Measurements from ENCODE around the gene SPEG.

The SPEG gene

DNA sequence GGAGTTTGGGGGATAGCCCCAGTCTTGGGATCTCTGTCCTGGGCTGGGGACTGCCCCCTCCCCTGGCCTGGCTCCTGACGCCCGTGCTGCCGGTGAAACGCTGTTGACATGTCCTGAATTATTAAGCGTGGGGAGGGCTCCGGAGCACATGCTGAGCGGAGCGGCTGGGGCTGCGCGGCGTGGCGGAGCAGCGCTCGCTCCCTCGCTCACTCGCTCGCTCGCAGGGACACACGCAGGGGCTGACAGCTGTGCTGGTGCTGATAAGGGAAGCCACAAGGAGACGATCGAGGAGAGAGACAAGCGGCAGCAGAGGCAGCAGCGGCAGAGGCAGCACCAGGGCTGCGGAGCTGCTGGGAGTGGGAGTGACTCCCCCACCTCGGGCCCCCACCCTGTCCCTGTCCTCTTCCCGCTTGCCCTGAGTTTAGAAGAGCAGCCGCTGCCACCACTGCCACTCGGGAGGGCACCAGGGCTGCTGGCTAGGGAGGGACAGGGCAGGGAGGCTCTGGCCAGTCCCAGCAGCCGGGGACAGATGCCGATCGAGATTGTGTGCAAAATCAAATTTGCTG, 79.6 kb downstream of the SPEG start, which contains the start of gene ASIC4:
Gene ASIC4 (plus strand): TSS at position 287 of the 566 bp plus-strand sequence. CDS start 243 bp downstream, at position 530.
- DNase-seq (ENCODE audit: low spot score), result peak; percentile 35

DNA sequence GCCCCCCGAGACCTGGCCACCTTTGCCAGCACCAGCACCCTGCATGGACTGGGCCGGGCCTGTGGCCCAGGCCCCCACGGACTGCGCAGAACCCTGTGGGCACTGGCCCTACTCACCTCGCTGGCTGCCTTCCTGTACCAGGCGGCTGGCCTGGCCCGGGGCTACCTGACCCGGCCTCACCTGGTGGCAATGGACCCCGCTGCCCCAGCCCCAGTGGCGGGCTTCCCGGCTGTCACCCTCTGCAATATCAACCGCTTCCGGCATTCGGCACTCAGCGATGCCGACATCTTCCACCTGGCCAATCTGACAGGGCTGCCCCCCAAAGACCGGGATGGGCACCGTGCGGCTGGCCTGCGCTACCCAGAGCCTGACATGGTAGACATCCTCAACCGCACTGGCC, 80.2 kb downstream of the SPEG start:
- no peak for DNase-seq (ENCODE audit: low spot score)

DNA sequence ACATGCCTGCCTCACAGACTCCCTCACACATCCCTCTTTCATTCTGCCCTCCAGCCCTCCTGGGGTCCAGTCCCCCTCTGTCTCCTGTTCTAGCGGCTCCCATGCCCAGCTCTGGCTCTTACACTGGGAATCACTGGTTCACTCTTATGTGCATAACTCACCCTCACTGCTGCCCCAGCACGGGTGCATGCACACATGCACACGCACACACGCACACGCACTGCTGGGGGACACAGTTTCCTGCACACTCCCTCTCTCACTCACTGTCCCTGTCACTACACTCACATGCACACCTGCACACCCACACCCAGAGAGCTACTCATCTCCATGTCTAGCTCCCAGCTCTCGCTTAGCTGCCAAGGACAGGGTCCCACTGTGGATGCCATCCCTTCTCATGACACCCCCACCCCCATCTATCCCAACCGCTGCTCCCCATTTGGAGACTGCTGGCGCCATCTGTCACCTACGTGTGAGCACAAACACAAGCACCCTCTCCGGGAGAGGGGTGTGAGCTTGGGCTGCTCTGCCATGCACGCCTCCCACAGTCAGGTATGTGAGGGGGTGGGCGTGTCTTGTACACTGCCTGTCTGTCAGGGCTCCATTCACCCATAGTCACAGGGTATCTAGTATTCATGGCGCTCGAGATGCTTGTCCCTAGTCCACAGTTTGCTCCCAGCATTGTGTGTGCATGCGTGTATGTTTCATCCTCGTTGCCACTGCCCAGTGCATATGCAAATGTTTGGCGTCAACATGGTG, 81.4 kb downstream of the SPEG start:
- DNase-seq (ENCODE audit: low spot score), result no peak

DNA sequence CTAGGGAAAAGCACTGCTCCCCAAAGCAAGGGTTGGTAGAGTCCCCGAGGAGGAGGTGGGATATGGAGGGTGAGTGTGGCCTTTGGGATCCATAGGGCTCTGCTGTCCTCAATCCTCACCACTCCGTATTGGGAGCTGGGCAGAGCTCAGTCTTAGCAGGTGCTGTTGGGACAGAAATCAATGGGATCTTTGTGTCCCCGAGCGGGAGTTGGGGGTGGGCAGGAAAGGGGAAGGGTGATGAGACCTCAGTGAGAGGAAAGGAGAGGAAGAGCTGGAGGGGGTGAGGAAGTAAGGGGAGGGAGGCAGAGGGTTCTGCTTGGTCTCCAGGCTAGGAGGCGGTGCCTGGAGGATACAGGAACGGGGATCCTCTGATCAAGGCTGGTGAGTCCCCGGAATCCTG, 82.2 kb downstream of the SPEG start:
- DNase-seq (ENCODE audit: low spot score), result no peak

DNA sequence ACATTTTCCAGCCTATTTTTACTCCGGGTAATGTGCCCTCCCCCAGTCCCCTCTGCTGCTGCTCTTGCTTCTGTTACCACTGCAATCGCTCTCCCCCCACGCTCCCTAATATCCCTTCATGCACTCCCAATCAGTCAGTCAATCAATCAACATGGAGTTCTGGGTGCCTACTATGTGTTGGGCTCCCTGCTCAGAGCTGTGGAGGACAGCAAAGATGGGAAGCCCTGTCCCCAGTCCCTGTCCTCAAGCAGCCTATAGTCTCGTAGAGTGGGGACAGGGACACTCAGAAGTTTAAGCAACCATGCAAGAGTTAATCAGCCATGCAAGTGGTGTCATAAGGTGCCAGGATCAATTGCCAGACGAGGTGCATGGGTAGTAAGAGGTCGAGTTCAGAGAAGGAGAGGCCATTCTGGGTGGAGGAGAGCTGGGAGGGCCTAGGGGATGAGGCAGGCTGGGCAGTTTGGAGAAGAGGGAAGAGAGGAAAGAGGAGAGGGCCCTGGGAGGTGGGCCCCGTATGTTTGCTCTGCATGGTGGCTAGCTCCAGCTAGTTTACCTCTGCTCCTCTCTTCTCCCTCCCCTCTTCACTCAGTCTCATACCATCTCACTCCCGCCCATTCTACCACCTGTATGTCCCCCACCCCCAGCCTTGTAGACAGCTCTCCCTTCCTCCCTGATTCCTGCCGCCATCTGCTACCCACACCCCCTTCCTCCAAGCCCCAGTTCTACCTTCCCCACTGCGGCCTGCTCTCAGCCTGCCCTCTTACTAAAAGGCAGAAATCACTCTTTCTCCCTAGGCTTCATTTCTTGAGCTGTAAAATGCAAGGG, 83.5 kb downstream of the SPEG start:
- no peak for DNase-seq (ENCODE audit: low spot score)

DNA sequence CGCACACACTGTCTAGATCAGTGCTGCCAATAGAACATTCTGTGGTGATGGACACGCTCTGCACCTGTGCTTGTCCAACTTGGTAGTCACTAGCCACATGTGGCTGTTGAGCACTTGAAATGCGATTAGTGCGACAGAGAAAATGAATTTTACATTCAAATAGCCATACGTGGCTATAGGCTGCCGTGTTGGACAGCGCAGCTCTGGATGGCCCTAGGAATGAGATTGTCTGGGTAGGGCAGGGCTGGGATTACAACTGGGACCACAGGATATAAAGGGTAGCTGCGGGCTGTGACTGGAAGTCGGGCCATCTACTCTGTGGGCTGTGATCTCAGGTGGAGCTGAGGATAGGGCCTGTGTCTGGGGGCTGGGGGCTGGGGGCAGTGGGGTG, 84.9 kb downstream of the SPEG start:
- DNase-seq (ENCODE audit: low spot score), result no peak

DNA sequence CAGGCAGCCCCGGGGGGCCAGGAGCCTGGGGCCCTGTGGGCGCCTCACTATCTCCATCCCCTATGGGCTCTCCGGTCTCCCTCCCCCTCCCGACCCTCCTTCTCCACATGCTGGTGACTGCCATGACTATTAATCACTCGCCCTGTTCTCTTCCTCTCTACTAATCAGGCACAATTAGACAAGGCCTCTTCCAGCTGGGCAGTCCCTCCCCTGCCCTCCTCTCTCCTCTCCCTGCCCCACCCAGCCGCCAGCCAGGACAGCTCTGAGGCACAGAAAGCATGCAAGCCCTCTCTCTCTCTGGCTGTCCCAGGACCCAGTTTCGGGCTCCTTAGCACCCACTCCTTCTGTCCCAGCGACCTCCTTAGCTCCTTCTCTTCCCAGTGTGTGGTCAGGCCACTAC, 85.4 kb downstream of the SPEG start:
- no peak for DNase-seq (ENCODE audit: low spot score)

DNA sequence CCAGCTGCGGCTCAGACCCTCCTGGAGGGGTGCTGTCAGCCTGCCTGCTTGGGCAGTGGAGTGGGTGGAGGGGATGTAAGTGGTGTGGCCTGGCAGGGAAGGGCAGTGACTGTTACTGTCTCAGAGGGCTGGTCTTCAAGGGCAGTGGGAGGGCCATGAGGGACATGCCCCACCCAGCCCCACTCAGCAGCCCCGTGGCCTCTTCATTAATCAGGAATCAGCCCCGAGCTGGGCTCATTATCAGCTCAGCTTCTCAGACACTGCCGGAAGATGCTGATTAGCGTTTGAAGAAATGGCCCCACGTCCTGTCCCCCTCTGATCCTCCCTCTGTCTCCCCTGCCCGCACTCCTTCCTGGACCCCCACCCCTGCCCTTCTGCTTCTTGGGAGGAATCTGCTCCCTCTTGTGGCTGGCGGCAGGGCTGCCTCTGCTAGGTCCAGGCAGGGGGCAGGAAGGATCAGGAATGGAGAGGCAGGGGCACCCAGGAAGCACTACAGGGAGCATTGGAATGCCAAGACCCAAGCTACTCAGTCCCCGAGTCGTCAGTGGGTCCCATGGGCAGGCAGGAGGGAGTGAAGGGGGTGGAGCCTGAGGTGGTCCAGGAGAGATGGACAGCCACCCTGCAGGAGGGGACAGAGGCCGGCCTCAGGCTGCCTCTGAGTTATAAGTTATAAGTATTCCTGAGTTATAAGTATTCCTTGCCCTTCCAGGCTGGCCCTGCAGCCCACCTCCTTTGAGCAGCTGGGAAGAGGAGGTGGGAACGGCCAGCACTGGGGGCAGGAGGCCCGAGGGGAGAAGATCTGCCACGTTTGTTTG, 86.6 kb downstream of the SPEG start:
- peak; percentile 82 for DNase-seq (ENCODE audit: low spot score)

DNA sequence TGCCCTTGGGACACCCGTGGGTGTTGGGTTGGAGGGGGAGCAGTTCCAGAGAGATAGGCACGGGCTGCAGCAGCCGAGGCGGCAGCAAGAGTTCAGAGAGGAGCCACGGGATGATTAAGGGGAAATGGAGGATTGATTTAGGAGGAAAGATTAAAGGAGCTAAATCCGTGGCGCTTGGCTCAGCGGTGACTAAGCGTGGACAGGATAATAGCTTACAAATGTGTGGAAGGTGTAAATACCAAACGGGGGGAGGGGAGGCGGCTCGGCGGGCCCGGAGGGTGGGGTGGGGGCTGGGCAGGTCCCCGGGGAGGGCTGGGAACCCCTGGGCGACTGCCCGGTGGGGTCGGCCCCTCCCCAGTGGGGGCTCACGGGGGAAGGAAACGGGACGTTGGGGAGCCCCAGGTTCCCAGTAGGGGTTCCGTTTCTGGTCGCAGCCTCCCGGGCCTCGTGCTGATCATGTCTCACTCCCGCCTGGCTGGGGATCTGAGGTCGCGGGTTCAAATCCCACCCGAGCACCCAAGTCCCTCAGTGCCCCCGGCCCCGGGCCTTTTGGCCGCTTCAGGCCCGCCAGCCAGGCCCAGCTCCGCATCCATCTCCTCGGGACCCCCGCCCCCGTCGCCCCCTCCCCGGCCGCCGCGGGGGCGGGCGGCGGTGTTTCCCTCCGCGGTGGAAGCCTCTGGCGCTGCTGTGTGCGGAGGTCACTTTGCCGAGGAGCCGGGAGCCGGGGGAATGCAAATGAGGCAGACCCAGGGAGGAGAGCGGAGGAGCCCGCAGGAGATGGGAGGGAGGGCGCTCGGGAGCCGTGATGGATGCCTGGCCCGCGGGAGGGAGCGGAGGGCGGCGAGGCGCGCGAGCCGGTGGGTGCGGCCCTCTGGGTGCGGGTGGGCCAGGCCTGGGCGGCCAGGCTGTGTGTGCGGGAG, 87.7 kb downstream of the SPEG start:
- DNase-seq (ENCODE audit: low spot score), result peak; percentile 82

DNA sequence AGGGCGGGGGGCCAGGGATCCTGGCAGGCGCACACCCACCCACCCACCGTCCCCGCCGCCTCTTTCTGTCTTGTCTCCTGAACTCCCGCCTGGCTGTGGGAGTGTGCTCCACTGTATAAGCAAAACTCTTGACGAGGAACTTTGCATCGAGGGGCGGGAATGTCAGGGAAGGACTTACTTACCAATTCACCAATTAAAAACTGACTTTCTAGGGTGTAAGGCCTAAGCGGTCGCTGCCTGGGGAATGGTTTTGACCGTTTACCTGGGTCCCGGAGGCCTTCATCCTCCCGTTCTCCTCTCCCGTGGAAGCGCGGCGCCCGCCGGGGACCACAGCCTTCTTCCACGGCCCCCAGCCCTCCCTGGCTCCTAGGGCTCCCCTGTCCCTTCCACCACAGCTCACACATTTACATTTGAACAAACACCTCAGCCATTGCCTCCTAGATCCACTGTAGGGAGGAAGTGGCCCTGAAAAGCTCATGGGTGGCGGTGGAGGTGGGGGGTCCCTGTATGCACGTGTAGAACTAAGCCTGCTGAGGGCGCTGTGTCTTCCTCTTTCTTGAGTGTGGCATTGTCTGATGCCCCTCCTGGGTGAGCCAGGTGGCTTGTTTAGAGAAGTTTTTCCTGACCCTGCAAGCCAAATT, 88.5 kb downstream of the SPEG start:
- DNase-seq (ENCODE audit: low spot score), result no peak

DNA sequence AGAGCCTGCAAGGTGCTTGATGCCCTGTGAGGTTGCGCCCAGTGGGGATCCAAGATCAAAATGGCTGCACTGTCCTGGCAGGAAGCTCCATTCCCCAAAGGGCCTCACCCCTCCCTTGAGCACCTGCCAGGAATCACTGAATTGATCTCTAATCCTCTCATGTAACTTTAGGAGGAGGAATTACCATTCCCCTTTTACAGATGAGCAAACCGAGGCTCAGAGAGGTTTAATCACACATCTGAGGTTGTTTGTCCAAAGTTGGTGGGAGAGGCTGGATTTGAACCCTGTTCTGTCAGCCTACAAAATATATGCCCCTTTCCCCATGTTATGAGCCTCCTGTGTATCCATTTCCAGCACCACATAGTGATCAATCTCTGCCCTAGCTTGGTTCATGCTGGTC, 90.2 kb downstream of the SPEG start:
- no peak for DNase-seq (ENCODE audit: low spot score)

DNA sequence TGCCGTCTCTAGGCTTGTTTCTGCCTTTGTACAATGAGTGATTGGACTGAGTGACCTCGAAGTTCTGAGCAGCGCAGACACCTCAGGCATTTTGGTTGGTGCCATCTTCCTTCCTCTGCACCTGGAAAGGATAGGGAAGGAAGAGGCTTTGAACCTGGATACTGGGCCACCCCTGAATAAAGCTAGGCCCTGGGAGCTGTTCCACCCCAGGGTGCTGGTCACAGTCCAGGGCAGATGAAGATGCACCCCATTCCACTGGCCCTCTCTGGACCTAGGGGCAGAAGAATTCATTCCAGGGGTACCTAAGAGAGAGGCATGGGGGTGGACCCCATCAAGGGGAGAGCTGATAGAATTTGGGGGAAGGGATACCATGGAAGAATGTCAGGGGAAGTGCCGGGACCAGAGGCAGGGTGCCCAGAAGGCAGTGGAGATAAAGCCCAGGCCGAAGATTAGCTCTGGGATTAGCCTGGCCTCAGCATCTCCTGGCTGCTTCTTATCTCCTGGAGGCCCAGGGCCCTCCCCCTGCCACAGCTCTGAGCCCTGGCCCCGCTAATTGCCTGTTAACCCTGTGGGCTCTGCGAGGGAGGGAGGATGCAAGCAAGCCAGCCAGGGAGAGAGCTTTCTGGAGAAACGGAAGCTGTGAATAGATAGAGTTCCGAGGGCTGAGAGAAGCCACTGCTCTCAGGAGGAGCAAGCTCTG, 91.0 kb downstream of the SPEG start:
- DNase-seq (ENCODE audit: low spot score), result no peak

DNA sequence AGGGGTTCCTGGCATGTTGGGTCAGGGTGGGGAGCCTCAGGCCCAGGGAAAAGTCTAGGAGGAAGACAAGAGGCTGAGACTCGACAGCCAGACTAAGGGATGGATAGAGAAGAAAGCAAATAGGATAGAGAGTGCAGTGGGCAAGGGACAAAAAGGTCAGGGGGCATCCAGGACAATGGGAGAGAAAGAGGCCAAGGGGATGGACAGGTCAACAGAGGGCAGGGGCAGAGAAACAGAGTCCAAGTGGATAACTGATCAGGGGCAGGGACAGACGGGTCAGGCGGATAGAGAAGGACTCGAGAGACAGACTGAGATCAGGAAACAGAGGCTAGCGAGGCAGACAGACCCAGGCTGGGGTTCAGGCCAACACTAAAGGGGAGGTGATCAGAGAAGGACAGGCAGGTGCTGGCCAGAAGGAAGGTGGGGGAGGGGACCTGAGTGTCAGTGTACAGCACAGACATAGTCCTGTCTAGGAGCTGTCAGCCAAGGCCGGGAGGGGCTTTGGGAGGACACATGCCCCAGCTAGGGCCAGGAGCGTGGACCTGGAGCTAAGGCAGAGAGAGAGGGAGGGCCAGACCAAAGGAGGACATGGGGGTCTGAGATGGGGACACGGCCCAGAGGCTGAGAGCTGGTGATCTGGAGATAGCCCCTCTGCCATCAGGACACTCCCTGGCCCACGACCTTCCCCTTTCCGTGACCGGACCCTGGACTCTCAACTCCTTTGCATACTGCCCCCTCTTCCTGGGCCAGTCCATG, 91.9 kb downstream of the SPEG start:
- no peak for DNase-seq (ENCODE audit: low spot score)

DNA sequence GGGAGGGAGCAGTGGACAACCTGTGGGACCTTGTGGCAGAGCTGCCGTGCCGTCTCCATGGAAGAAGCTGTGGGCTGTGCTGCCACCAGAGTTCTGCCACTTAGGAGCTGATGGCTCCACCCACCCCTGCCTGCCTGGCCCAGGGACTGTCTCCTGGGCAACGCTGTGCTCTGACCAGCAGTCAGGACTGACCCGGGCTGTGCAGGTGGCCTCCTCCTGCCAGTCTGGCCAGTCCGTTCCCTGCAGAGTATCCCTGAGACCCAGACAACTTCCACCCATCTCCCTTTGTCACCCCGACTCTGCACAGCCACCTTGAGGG, 92.4 kb downstream of the SPEG start:
- DNase-seq (ENCODE audit: low spot score), result no peak

DNA sequence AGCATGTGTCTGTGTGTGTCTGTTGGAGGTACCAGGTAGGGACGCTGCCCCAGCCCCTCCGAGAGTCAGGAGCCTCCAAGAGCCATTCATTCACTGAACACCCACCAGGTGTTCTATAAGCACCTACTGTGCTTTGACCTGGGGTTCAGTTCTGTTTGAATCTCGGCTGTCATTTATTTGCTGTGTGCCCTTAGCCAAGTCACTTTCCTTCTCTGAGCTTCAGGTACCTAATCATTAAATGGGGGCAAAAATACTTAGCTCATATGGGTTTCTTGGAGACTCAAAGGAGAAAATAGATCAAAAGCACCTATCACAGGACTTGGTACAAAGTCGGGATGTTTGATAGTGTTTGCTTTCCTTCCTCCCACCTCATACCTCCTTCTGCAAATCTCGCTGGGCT, 92.8 kb downstream of the SPEG start:
- no peak for DNase-seq (ENCODE audit: low spot score)

DNA sequence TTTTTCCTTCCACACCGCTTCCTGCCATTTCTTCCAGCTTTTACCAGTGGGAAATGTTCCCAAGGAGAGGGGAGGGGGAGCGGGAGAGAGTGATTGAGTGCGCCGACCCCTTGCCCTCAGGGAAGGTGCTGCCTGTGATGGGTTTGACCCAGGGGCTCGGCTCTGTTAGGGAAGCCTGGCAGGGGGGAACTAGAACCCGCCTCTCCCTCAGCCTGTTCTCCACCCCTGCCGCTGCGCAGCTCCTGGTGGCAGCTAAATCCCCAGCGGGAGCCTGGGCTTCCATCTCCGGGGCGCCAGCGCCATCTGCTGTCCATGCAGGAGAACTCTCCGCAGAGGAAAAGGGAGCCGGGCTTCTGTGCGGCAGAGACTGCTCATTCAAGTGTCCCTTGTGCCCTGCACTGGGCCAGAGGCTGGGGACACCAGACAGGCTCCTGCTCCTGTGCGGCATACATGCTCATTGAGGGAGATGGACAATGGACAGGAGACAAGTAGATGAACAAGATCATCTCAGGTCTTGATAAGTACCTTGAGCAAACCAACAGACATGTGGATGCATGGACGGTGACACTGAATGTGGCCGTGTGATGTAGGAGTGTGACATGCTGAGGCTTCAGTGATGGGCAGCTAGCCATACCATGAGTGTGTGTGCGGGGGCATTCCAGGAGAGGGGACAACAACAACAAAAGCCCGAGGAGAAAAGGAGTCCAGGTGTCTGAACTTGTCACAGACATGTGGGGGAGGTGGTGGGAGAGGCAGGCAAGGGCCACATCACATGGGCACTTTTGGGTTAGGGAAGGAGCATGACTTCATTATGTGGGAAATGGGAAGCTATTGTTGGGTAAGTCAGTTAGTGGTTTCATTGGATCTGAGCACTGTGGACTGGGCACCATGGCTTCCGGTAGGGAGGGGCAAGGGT, 95.7 kb downstream of the SPEG start:
- DNase-seq (ENCODE audit: low spot score), result peak; percentile 94

DNA sequence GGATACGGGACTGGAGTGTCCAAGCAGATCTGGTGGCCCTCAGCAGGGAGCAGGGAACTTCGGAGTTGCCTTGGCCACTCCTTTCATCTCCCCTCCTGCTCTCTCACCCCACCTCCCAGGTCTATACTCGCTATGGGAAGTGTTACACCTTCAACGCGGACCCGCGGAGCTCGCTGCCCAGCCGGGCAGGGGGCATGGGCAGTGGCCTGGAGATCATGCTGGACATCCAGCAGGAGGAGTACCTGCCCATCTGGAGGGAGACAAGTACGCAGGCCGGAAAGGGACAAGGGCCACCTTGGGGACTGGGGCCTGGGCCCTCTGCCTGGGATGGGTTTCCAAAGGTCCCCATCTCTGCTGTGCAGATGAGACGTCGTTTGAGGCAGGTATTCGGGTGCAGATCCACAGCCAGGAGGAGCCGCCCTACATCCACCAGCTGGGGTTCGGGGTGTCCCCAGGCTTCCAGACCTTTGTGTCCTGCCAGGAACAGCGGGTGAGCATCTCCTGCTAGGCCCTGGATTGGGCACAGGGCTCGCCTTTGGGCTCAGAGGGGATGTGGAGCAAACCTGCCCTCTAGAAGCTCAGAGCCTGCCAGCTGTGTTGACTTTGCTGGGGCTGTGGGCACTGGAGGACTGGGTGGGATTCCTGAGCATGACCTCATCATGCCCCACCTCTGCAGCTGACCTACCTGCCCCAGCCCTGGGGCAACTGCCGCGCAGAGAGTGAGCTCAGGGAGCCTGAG, 97.2 kb downstream of the SPEG start:
- DNase-seq (ENCODE audit: low spot score), result no peak

DNA sequence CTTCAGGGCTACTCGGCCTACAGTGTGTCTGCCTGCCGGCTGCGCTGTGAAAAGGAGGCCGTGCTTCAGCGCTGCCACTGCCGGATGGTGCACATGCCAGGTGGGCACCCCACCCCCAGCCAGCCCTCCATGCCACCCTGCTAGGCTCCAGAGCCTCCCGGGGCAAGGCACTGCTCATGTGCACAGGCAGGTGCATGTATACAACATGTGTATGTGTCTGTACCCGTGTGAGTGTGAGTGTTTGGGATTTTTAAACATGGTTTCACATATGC, 97.7 kb downstream of the SPEG start:
- DNase-seq (ENCODE audit: low spot score), result no peak
